Dendritic cell treated with granulocyte-macrophage colony-stimulating factor and Interleukin-4, amounts not matched to agents 40 ng/mL and 50 ng/mL, for 4 days (primary cell): Measurements from ENCODE around the gene MRNIP.

ENCODE experiments used
- H3K27ac Mint-ChIP-seq: one replicate; pipeline ENCODE4 v1.8.0; 2022; ENCODE audit warnings: mild to moderate bottlenecking, mixed read lengths
- H3K27me3 Mint-ChIP-seq: one replicate; pipeline ENCODE4 v1.8.0; 2022; ENCODE audit warnings: mild to moderate bottlenecking, mixed read lengths
- H3K36me3 Mint-ChIP-seq: one replicate; pipeline ENCODE4 v1.8.0; 2022; ENCODE audit warnings: low read depth, mixed read lengths
- H3K4me1 Mint-ChIP-seq: one replicate; pipeline ENCODE4 v1.8.0; 2022; ENCODE audit warnings: low read depth, mixed read lengths
- H3K4me3 Mint-ChIP-seq: one replicate; pipeline ENCODE4 v1.8.0; 2022; ENCODE audit warnings: mild to moderate bottlenecking, moderate library complexity, mixed read lengths
- H3K9me3 Mint-ChIP-seq: one replicate; pipeline ENCODE4 v1.8.0; 2022; ENCODE audit warnings: mixed read lengths
- intact Hi-C: fragments of 100-400 bp; cut with micrococcal nuclease; formaldehyde crosslinking; loops from one replicate; pipeline ENCODE4 v1.15.0; 2022

Gene MRNIP

DNA sequence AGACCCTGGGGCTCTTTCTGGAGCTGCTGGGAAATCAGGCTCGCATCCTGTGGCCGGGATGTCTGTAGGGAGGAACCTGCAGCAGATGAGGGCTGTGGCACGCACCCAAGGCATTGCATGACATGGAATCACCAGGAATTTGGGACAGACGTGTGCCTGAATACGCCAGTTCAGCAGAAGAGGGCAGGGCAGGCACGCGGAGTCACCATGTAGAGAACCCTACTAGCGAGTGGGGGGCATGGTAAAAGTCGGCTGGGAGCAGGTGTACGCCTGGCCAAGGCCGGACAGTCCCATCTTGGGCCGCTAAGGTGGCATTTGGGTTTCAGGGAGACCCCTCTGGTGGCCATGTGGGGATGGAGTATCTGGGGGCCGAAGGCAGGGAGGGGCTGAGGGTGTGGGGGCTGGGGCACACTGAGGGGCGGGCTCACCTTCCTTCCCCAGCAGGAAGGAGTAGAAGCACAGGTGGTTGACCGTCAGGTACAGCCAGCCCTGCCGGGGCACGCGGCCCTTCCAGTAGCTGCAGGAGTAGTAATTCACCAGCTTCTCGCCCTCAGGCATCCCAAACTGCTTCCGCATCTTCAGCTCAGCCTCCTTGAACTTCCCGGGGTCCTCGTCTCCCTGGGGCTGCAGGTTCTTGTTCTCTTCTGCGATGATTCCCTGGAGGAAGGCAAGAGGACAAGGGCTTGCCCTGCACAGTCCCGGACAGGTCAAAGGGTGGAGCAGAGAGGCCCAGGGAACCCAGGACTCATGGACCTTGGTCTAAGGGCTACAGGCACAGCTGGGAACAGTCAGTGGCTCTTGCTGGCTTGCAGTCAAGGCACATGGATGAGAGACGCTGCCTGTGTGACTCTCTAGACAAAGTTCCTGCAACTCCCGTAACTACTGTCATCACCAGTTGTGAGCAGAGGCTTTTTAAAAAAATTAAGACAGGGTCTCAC, 35.6 kb upstream of the MRNIP start:
- no peaks in the 10 kb centered on the region for H3K27me3 Mint-ChIP-seq
- intact Hi-C loops: no loop called here
- no peaks in the 10 kb centered on the region for H3K9me3 Mint-ChIP-seq
- peaks cover 99% of the 10 kb centered on the region for H3K36me3 Mint-ChIP-seq
- no peaks in the 10 kb centered on the region for H3K4me1 Mint-ChIP-seq
- H3K4me3 Mint-ChIP-seq: no peak overlapping the region
- no peak overlapping the region for H3K27ac Mint-ChIP-seq

DNA sequence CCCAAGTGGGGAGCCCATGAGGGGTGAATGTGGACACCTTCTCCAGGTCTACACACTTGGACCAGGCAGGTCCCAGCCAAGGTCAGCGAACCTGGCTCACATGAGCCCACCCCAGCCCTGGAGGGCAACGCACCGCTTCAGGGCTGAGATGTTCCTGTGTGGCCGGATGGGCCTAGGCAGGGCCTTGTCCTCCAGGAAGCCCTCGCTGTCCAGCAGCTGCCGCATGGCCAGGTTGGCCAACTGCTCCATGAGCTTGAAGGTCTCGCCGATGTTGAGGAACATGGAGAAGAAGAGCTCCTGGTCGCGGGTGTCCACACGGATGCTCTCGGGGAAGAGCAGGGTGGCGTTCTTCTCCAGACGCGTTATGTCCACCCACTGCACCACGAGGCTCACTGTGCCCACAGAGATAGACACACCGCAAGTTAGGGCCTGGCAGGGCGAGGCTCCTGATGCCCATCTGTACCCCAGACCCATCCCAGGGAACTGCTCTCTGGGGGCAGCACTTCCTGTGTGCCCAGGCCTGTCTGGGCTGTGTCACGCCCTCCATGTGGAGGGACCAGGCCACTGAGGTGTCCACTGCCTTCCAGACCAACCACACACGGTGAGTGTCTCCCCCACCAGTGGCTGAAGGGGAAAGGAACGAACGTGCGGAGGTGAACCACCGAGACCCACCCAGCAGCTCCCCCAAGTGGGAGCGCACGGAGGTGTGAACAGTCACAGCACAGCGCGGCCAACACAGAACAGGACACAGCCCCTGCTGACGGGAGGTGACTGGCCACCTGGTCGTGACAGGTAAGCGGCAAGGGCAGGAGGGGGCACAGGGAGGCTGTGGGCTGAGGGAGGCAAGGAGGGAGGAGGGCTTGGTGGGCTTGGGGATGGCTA, 34.7 kb upstream of the MRNIP start:
- no peak overlapping the region for H3K4me3 Mint-ChIP-seq
- H3K36me3 Mint-ChIP-seq: peaks cover 99% of the 10 kb centered on the region
- intact Hi-C loops: no loop called here
- no peak overlapping the region for H3K27ac Mint-ChIP-seq
- H3K9me3 Mint-ChIP-seq: no peaks in the 10 kb centered on the region
- no peaks in the 10 kb centered on the region for H3K4me1 Mint-ChIP-seq
- H3K27me3 Mint-ChIP-seq: no peaks in the 10 kb centered on the region

DNA sequence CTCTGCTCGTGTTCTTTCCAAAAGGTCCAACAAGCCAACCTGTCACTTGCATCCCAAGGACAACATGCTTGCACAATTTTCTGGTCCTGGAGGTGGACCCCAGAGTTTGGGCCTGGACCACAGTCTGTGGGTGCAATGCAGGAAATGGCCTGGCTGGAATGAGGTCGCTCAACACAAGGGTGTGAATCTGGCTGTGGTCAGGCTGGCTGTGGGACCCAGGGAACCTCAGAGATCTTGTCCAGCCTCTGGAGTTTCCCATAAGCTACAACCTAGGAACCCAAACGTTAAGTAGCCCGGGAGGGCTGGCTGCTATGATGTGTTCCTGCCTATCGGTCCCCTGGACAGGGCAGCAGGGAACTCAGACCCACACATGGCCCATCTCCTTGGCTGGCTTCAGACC, 33.6 kb upstream of the MRNIP start:
- no peaks in the 10 kb centered on the region for H3K9me3 Mint-ChIP-seq
- no peak overlapping the region for H3K4me3 Mint-ChIP-seq
- intact Hi-C loops: no loop called here
- H3K27ac Mint-ChIP-seq: no peak overlapping the region
- no peaks in the 10 kb centered on the region for H3K4me1 Mint-ChIP-seq
- H3K36me3 Mint-ChIP-seq: peaks cover 99% of the 10 kb centered on the region
- H3K27me3 Mint-ChIP-seq: no peaks in the 10 kb centered on the region

DNA sequence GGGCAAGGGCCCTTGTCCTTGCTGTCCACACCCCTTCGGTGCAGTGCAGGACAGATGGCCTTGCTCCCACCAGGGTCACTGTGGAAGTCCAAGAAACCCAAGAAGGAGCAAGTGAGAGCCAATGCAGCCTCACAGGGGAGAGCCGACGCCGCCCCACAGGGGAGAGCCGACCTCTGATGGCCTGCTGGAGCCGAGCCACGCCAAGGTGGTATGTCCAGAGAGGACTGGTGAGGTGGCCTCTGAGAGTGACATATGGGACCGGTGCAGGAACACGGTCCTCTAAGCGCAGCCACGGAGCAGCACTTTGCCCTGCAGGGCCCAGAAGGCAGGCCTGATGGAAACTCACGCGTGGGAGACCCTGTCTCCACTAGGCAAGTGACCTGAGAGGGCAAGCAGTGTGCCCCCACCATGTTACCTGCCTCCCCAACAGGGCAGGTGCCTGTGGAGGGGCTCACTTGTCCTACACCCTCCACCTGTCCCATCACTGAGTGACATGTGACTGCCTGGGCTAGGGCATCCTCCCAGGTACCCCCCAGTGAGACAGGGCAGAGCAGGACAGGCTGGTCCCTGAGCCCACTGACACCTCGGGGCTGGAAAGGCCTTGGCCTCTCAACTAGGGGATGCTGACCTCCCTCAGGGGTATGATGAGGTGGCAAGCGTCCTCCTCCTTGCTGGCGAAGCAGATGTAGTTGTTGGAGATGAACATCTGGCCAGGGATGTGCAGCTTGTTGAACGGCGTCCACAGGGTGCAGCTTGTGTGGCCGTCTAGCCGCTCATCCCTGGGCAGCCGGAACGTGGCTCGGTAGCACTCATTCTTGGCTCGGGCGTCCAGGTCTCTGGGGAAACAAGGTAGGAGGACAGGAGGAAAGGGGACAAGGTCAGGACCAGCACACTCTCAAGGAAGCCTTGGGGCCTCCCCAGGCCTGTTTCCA, 32.4 kb upstream of the MRNIP start:
- intact Hi-C loops: no loop called here
- Mint-ChIP-seq H3K4me3 (no peak overlapping the region), H3K27ac (no peak overlapping the region), H3K9me3 (peaks cover 8% of the 10 kb centered on the region), H3K4me1 (no peaks in the 10 kb centered on the region), H3K27me3 (no peaks in the 10 kb centered on the region), H3K36me3 (peaks cover 100% of the 10 kb centered on the region)

DNA sequence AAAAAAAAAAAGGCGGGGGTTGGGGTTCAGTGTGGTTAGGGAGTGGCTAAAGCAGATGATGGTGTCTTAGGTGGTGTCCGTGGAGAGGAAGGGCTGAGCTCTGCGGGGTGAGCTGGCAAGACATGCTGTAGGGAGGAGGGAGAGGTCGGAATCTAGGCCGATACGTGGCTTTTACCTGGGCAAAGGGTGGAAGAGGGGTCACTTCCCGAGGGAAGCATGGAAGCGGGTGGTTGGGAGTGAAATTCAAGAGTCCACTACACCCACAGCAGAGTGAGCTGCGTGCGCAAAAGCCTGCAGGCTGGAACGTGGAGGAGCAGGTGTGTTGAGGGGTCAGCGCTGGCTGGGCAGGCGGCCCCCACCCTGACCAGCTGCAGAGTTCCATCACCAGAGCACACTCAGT, 31.3 kb upstream of the MRNIP start:
- intact Hi-C loops: no loop called here
- no peaks in the 10 kb centered on the region for H3K27me3 Mint-ChIP-seq
- peaks cover 19% of the 10 kb centered on the region for H3K9me3 Mint-ChIP-seq
- no peak overlapping the region for H3K4me3 Mint-ChIP-seq
- no peaks in the 10 kb centered on the region for H3K4me1 Mint-ChIP-seq
- H3K27ac Mint-ChIP-seq: no peak overlapping the region
- peaks cover 100% of the 10 kb centered on the region for H3K36me3 Mint-ChIP-seq

- H3K36me3 Mint-ChIP-seq: peaks cover 100% of the 10 kb centered on the region
- no peaks in the 10 kb centered on the region for H3K4me1 Mint-ChIP-seq
- H3K27me3 Mint-ChIP-seq: no peaks in the 10 kb centered on the region
- intact Hi-C loops: no loop called here
- peaks cover 39% of the 10 kb centered on the region for H3K9me3 Mint-ChIP-seq
- H3K4me3 Mint-ChIP-seq: no peak overlapping the region
- H3K27ac Mint-ChIP-seq: no peak overlapping the region
Measured at GRCh38 chr5:179887802-179888201, 29.2 kb upstream of the MRNIP start.

GRCh38 chr5:179887095-179887494, 28.5 kb upstream of the MRNIP start:
- H3K27me3 Mint-ChIP-seq: no peaks in the 10 kb centered on the region
- peaks cover 39% of the 10 kb centered on the region for H3K9me3 Mint-ChIP-seq
- H3K4me1 Mint-ChIP-seq: no peaks in the 10 kb centered on the region
- intact Hi-C loops: no loop called here
- peaks cover 100% of the 10 kb centered on the region for H3K36me3 Mint-ChIP-seq
- H3K27ac Mint-ChIP-seq: no peak overlapping the region
- no peak overlapping the region for H3K4me3 Mint-ChIP-seq

- H3K27me3 Mint-ChIP-seq: no peaks in the 10 kb centered on the region
- H3K27ac Mint-ChIP-seq: no peak overlapping the region
- H3K4me1 Mint-ChIP-seq: no peaks in the 10 kb centered on the region
- peaks cover 100% of the 10 kb centered on the region for H3K36me3 Mint-ChIP-seq
- intact Hi-C loops: no loop called here
- H3K9me3 Mint-ChIP-seq: peaks cover 39% of the 10 kb centered on the region
- H3K4me3 Mint-ChIP-seq: no peak overlapping the region
Measured at GRCh38 chr5:179886190-179886911, 27.7 kb upstream of the MRNIP start.

GRCh38 chr5:179885491-179886090, 27.0 kb upstream of the MRNIP start:
- H3K9me3 Mint-ChIP-seq: peaks cover 39% of the 10 kb centered on the region
- intact Hi-C loops: no loop called here
- H3K27me3 Mint-ChIP-seq: no peaks in the 10 kb centered on the region
- no peak overlapping the region for H3K4me3 Mint-ChIP-seq
- H3K36me3 Mint-ChIP-seq: peaks cover 100% of the 10 kb centered on the region
- H3K4me1 Mint-ChIP-seq: no peaks in the 10 kb centered on the region
- no peak overlapping the region for H3K27ac Mint-ChIP-seq

DNA sequence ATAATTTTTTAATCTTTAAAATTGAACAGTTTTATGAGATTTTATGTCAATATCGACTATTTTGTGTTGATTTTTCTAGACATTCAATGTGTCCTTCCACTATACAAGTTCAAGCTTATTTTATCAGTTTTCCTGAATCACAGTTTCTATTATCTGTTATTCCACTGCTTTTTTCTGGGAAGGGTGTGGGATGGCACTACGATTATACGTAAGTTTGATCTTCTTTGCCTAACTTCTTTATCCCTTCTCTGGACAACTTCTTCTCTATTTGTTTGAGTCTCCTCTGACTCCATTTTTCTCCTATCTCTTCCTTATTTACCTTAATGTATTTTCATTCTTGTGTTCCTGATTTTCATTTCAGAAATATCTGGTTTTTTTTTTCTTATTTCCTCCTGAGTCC, 24.5 kb upstream of the MRNIP start:
- no peaks in the 10 kb centered on the region for H3K4me1 Mint-ChIP-seq
- peaks cover 39% of the 10 kb centered on the region for H3K9me3 Mint-ChIP-seq
- H3K27me3 Mint-ChIP-seq: no peaks in the 10 kb centered on the region
- peaks cover 100% of the 10 kb centered on the region for H3K36me3 Mint-ChIP-seq
- no peak overlapping the region for H3K27ac Mint-ChIP-seq
- no peak overlapping the region for H3K4me3 Mint-ChIP-seq
- intact Hi-C loops: no loop called here

GRCh38 chr5:179882338-179882737, 23.7 kb upstream of the MRNIP start:
- Mint-ChIP-seq H3K4me3 (no peak overlapping the region), H3K27ac (no peak overlapping the region), H3K27me3 (no peaks in the 10 kb centered on the region), H3K4me1 (peaks cover 6% of the 10 kb centered on the region), H3K36me3 (peaks cover 100% of the 10 kb centered on the region), H3K9me3 (peaks cover 39% of the 10 kb centered on the region)
- intact Hi-C loops: no loop called here

DNA sequence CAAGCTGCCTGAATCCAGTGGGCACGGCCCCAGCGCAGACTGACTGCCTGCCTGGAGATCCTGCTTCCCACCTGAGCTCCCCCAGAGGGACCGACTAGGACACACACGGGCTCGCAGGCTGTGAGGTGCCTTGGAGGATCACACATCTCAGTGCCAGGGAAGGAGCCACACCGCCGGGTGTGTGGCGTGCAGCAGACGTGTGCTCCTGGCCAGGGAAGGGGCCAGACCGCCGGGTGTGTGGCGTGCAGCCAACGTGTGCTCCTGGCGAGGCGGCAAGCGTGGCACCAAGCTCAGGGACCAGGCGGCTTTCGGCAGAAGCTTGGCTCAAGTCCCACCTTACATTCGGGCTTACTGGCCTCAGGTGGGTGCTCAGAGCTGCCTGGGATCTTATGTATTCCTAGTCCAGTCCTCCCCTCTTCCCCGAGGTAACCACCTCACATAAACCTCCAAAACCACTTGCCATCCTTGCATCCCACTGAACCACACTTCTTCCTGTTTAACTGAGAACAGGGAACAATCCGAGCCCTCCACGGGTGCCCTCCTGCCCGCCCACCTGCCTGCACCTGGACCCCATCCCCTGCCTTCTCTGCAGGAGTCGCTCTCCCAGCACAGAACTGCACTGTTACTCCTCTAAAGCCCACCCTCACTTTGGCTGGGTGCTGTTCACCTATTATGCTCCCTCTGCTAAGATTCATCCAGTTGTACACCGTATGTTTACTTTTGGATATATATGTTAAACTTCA, 22.4 kb upstream of the MRNIP start:
- Mint-ChIP-seq H3K27me3 (no peaks in the 10 kb centered on the region), H3K36me3 (peaks cover 99% of the 10 kb centered on the region), H3K4me3 (no peak overlapping the region), H3K4me1 (peaks cover 15% of the 10 kb centered on the region), H3K27ac (no peak overlapping the region), H3K9me3 (peaks cover 32% of the 10 kb centered on the region)
- intact Hi-C loops: no loop called here
